ENCODE data around the gene KAZN. TPM values are rescaled to one million over a fixed set of nuclear protein-coding genes. Genes with fewer than 3 reads are reported as not detected.

Gene KAZN
- total and polyA plus RNA-seq, 4 donors, result 7.6 to 18.8 (median 11.2) TPM

DNA sequence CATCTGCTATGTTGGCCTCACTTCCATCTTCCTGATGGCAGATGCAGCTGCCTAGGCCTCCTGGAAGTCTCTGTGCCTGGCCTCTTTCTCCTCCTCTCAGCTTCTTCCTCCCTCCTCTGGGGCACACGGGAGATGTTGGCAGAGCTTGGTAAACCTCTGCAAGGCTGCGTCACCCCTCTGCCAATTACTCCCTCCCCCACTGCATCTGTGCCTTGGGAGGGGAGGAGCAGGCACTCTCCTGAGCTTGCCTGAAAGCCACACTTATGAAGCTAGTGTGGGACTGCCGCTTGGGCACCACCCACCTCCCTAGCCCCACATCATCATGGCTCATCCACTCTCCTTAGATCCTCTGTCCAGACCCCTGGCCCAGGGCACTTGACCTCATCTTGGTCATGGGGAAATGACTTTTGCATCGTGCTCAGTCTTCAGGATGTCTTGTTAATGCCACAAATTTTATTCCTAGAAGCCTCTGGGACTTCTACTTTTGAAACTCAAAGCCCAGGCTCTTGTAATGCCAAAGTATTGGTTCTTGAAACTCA, 547.7 kb downstream of the KAZN start:
- Histone ChIP-seq H3K4me1 (ENCODE audit: control insufficient read depth in 5 of 5, insufficient read depth in 5 of 5, low read length in 5 of 5) (peaks cover 0 to 2% (median 0%) of the 10 kb centered on the region in 5 donors), H3K27ac (ENCODE audit: low read depth in 1 of 2, low read length in 1 of 2) (no peak overlapping the region), H3K27me3 (ENCODE audit: control insufficient read depth in 3 of 3, insufficient read depth in 3 of 3, low read length in 2 of 3) (no peaks in the 10 kb centered on the region), H3K36me3 (ENCODE audit: control insufficient read depth in 4 of 4, insufficient read depth in 4 of 4, low read length in 4 of 4) (no peaks in the 10 kb centered on the region), H3K4me3 (no peak overlapping the region), H3K9ac (ENCODE audit: insufficient read depth in 1 of 2, low read length in 2 of 2) (no peak overlapping the region), H3K9me3 (ENCODE audit: control insufficient read depth in 4 of 4, insufficient read depth in 3 of 4, low read length in 3 of 4) (no peaks in the 10 kb centered on the region)
- TF ChIP-seq, protein P1, sequence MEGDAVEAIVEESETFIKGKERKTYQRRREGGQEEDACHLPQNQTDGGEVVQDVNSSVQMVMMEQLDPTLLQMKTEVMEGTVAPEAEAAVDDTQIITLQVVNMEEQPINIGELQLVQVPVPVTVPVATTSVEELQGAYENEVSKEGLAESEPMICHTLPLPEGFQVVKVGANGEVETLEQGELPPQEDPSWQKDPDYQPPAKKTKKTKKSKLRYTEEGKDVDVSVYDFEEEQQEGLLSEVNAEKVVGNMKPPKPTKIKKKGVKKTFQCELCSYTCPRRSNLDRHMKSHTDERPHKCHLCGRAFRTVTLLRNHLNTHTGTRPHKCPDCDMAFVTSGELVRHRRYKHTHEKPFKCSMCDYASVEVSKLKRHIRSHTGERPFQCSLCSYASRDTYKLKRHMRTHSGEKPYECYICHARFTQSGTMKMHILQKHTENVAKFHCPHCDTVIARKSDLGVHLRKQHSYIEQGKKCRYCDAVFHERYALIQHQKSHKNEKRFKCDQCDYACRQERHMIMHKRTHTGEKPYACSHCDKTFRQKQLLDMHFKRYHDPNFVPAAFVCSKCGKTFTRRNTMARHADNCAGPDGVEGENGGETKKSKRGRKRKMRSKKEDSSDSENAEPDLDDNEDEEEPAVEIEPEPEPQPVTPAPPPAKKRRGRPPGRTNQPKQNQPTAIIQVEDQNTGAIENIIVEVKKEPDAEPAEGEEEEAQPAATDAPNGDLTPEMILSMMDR (IDR thresholded peaks at IDR 0.05; ENCODE audit: control extremely low read depth, extremely low read depth), result no peak
- 43 to 65% methylated on average over 4 of the region's 4 CpGs for WGBS, 2 donors
- ATAC-seq (ENCODE audit: insufficient read depth, low FRiP score), result no peak
- DNase-seq, result no peak

DNA sequence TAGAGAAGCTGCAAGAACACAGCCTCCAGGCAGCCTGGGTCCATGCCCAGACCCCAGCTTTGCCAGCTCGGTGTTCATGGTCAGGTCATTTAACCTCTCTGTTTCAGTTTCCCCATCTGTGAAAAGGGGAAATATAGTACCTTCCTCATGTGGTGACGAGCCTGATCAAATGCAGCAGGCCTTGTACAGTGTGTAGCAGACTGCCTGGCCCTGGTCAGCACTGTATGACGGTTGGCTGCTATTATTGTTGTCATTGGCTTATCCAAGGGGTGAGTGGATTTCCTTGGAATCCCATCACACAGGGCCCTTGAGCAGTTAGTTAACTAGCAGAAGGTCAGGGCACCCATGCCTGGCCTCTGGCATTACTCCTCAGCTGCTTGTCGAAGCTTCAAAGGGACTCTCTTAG, 548.5 kb downstream of the KAZN start:
- WGBS, 2 donors, result 62 to 65% methylated on average over 4 of the region's 4 CpGs
- TF ChIP-seq, protein P1 (IDR thresholded peaks at IDR 0.05; ENCODE audit: control extremely low read depth, extremely low read depth), result no peak
- peak; percentile 14 for ATAC-seq (ENCODE audit: insufficient read depth, low FRiP score)

DNA sequence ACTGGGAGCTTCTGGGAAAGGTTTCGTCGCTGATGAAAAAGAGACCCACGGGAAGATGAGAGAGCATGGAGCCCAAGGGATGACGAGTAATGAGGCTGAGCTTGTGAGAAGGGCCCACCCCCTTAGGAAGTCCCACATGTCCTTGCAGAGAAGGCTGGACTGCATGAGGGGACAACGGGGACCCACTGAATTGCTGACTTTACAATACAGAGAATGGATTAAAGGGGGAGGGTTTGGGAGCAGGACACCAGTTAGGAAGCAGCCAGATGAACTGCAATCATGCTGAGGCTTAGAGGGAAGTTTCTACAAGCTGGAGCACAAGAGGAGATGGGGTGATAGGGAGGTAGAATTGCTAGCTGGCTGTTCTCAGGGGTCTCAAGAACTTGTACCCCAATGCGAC, 549.5 kb downstream of the KAZN start:
- no peaks in the 10 kb centered on the region for H3K9me3 ChIP-seq (ENCODE audit: control insufficient read depth in 4 of 4, insufficient read depth in 3 of 4, low read length in 3 of 4)
- H3K27ac ChIP-seq (ENCODE audit: low read depth in 1 of 2, low read length in 1 of 2), result no peak overlapping the region
- peaks cover 0 to 11% (median 0%) of the 10 kb centered on the region in 5 donors for H3K4me1 ChIP-seq (ENCODE audit: control insufficient read depth in 5 of 5, insufficient read depth in 5 of 5, low read length in 5 of 5)
- no peak for ATAC-seq (ENCODE audit: insufficient read depth, low FRiP score)
- H3K27me3 ChIP-seq (ENCODE audit: control insufficient read depth in 3 of 3, insufficient read depth in 3 of 3, low read length in 2 of 3), result no peaks in the 10 kb centered on the region
- 86 to 88% methylated on average over 6 of the region's 6 CpGs for WGBS, 2 donors
- no peak for DNase-seq
- no peaks in the 10 kb centered on the region for H3K36me3 ChIP-seq (ENCODE audit: control insufficient read depth in 4 of 4, insufficient read depth in 4 of 4, low read length in 4 of 4)
- no peak overlapping the region for H3K4me3 ChIP-seq
- no peak overlapping the region for H3K9ac ChIP-seq (ENCODE audit: insufficient read depth in 1 of 2, low read length in 2 of 2)
- TF ChIP-seq, protein P1 (IDR thresholded peaks at IDR 0.05; ENCODE audit: control extremely low read depth, extremely low read depth), result no peak

More for the DNA sequence above, 548.5 kb downstream of the KAZN start:
- no peaks in the 10 kb centered on the region for H3K36me3 ChIP-seq (ENCODE audit: control insufficient read depth in 4 of 4, insufficient read depth in 4 of 4, low read length in 4 of 4)
- peaks cover 0 to 6% (median 0%) of the 10 kb centered on the region in 5 donors for H3K4me1 ChIP-seq (ENCODE audit: control insufficient read depth in 5 of 5, insufficient read depth in 5 of 5, low read length in 5 of 5)
- no peaks in the 10 kb centered on the region for H3K9me3 ChIP-seq (ENCODE audit: control insufficient read depth in 4 of 4, insufficient read depth in 3 of 4, low read length in 3 of 4)
- no peak for DNase-seq
- no peak overlapping the region for H3K9ac ChIP-seq (ENCODE audit: insufficient read depth in 1 of 2, low read length in 2 of 2)
- no peak overlapping the region for H3K27ac ChIP-seq (ENCODE audit: low read depth in 1 of 2, low read length in 1 of 2)
- H3K27me3 ChIP-seq (ENCODE audit: control insufficient read depth in 3 of 3, insufficient read depth in 3 of 3, low read length in 2 of 3), result no peaks in the 10 kb centered on the region
- no peak overlapping the region for H3K4me3 ChIP-seq

DNA sequence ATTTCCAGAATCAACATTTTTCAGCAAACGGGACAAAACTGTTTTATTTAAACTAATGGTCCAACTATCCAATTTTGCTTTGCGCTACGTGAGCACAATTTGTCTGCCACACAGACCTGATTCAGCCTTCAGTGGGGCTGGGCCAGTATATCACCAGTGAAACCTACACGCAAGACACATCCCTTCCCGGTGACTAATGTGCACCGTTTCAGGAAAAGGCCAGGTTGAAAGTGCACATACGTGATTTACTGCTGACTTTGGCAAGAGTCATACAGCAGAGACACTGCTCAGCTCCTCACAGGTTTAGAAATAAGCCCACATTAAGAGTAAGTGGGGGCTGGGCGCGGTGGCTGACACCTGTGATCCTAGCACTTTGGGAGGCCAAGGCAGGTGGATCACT, 550.0 kb downstream of the KAZN start:
- H3K4me3 ChIP-seq, result no peak overlapping the region
- H3K4me1 ChIP-seq (ENCODE audit: control insufficient read depth in 5 of 5, insufficient read depth in 5 of 5, low read length in 5 of 5), result peaks cover 0 to 13% (median 0%) of the 10 kb centered on the region in 5 donors
- H3K27me3 ChIP-seq (ENCODE audit: control insufficient read depth in 3 of 3, insufficient read depth in 3 of 3, low read length in 2 of 3), result no peaks in the 10 kb centered on the region
- WGBS, 2 donors, result 91 to 92% methylated on average over 9 of the region's 9 CpGs
- TF ChIP-seq, protein P1 (IDR thresholded peaks at IDR 0.05; ENCODE audit: control extremely low read depth, extremely low read depth), result no peak
- DNase-seq (no peak), ATAC-seq (ENCODE audit: insufficient read depth, low FRiP score) (no peak)
- H3K9me3 ChIP-seq (ENCODE audit: control insufficient read depth in 4 of 4, insufficient read depth in 3 of 4, low read length in 3 of 4), result no peaks in the 10 kb centered on the region
- no peaks in the 10 kb centered on the region for H3K36me3 ChIP-seq (ENCODE audit: control insufficient read depth in 4 of 4, insufficient read depth in 4 of 4, low read length in 4 of 4)
- H3K9ac ChIP-seq (ENCODE audit: insufficient read depth in 1 of 2, low read length in 2 of 2), result no peak overlapping the region
- H3K27ac ChIP-seq (ENCODE audit: low read depth in 1 of 2, low read length in 1 of 2), result no peak overlapping the region

Measured in lung (tissue), 12 donors.